Measurements from ENCODE around the gene SLC6A19.

- no peak for TF ChIP-seq CTCF (tag by site-specific recombination; IDR thresholded peaks at IDR 0.05)
- no peak for TF ChIP-seq ZNF335 (tag by site-specific recombination; conservative IDR thresholded peaks at IDR 0.05)
- no peak for TF ChIP-seq ZNF138 (tag by site-specific recombination; IDR thresholded peaks at IDR 0.05; ENCODE audit: borderline replicate concordance)
- TF ChIP-seq REST (tag by site-specific recombination; IDR thresholded peaks at IDR 0.05), result no peak
- TF ChIP-seq ZFP69B (tag by site-specific recombination; IDR thresholded peaks at IDR 0.05), result no peak
- no peak for TF ChIP-seq ZNF510 (tag by site-specific recombination; IDR thresholded peaks at IDR 0.05; ENCODE audit: insufficient replicate concordance)
These were observed 35.0 kb upstream of the SLC6A19 start for GRCh38 chr5:1166370-1166769.
